ENCODE measurements around the gene PFKFB4. TPM values are rescaled to one million over a fixed set of nuclear protein-coding genes. Genes with fewer than 3 reads are reported as not detected.

PFKFB4 gene
- total RNA-seq, 3 donors from 2014 or later (not counting 1 experiment from before 2014, with no cell fraction given): 2.4 to 4.3 (median 3.6) TPM

DNA sequence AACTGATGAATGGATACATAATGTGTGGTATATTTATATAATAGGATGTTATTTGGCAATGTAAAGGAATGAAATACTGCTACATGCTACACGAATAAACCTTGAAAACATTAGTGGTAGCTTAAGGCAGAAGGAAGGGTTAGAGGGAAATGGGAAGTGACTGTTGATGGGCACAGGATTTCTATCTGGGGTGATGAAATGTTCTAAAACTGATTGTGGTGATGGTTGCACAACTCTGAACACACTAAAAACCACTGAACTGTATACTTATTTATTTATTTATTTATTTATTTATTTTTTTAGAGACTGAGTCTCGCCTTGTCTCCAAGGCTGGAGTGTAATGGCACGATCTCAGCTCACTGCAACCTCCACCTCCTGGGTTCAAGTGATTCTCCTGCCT lies 27.8 kb downstream of the PFKFB4 start:
- Mint-ChIP-seq H3K4me3 (no peak overlapping the region), H3K9me3 (no peaks in the 10 kb centered on the region), H3K4me1 (no peaks in the 10 kb centered on the region), H3K27ac (no peak overlapping the region), H3K36me3 (no peaks in the 10 kb centered on the region), H3K27me3 (ENCODE audit: low read depth in 2 of 2) (no peaks in the 10 kb centered on the region)
- 80% methylated on average over 1 of the region's 3 CpGs for WGBS (ENCODE audit: insufficient coverage)
- no peak for ATAC-seq
- H3K4me3 ChIP-seq (ENCODE audit: low read length): no peak overlapping the region
- no peaks in the 10 kb centered on the region for H3K27me3 ChIP-seq (ENCODE audit: control insufficient read depth, insufficient read depth, low read length)
- no peaks in the 10 kb centered on the region for H3K36me3 ChIP-seq (ENCODE audit: control insufficient read depth, insufficient read depth, low read length)
- intact Hi-C loops (cut with micrococcal nuclease): no loop called here
- TF ChIP-seq, protein P1, sequence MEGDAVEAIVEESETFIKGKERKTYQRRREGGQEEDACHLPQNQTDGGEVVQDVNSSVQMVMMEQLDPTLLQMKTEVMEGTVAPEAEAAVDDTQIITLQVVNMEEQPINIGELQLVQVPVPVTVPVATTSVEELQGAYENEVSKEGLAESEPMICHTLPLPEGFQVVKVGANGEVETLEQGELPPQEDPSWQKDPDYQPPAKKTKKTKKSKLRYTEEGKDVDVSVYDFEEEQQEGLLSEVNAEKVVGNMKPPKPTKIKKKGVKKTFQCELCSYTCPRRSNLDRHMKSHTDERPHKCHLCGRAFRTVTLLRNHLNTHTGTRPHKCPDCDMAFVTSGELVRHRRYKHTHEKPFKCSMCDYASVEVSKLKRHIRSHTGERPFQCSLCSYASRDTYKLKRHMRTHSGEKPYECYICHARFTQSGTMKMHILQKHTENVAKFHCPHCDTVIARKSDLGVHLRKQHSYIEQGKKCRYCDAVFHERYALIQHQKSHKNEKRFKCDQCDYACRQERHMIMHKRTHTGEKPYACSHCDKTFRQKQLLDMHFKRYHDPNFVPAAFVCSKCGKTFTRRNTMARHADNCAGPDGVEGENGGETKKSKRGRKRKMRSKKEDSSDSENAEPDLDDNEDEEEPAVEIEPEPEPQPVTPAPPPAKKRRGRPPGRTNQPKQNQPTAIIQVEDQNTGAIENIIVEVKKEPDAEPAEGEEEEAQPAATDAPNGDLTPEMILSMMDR (IDR thresholded peaks at IDR 0.05): no peak
- no peak for DNase-seq
- H3K4me1 ChIP-seq (ENCODE audit: control insufficient read depth, insufficient read depth, low read length): no peaks in the 10 kb centered on the region
- no peaks in the 10 kb centered on the region for H3K9me3 ChIP-seq (ENCODE audit: control insufficient read depth, insufficient read depth, low read length)
- H3K27ac ChIP-seq (ENCODE audit: low read length): no peak overlapping the region

DNA sequence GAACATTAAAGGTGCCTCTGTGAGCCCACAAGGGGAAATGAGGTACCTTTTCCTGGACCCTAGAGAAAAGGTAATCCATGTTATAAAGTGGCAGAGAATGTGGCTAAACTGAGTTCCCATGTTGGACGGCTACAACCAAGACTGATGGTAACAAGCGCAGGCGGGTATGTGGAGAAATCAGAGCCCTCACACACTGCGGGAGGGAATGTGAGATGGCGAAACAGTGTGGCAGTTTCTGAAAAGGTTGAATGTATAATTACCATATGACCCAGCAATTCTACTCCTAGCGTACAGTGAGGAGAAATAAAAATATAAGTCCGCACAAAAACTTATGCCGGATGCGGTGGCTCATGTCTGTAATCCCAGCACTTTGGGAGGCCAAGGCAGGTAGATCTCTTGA lies 28.6 kb downstream of the PFKFB4 start:
- Mint-ChIP-seq H3K4me3 (no peak overlapping the region), H3K27ac (no peak overlapping the region), H3K4me1 (no peaks in the 10 kb centered on the region), H3K27me3 (ENCODE audit: low read depth in 2 of 2) (no peaks in the 10 kb centered on the region), H3K36me3 (no peaks in the 10 kb centered on the region), H3K9me3 (no peaks in the 10 kb centered on the region)
- H3K36me3 ChIP-seq (ENCODE audit: control insufficient read depth, insufficient read depth, low read length): no peaks in the 10 kb centered on the region
- 95% methylated on average over 7 of the region's 9 CpGs for WGBS (ENCODE audit: insufficient coverage)
- TF ChIP-seq, protein P1 (IDR thresholded peaks at IDR 0.05): no peak
- H3K27me3 ChIP-seq (ENCODE audit: control insufficient read depth, insufficient read depth, low read length): no peaks in the 10 kb centered on the region
- H3K4me1 ChIP-seq (ENCODE audit: control insufficient read depth, insufficient read depth, low read length): no peaks in the 10 kb centered on the region
- H3K4me3 ChIP-seq (ENCODE audit: low read length): no peak overlapping the region
- intact Hi-C loops (cut with micrococcal nuclease): no loop called here
- DNase-seq (no peak), ATAC-seq (no peak)
- H3K9me3 ChIP-seq (ENCODE audit: control insufficient read depth, insufficient read depth, low read length): no peaks in the 10 kb centered on the region
- no peak overlapping the region for H3K27ac ChIP-seq (ENCODE audit: low read length)

DNA sequence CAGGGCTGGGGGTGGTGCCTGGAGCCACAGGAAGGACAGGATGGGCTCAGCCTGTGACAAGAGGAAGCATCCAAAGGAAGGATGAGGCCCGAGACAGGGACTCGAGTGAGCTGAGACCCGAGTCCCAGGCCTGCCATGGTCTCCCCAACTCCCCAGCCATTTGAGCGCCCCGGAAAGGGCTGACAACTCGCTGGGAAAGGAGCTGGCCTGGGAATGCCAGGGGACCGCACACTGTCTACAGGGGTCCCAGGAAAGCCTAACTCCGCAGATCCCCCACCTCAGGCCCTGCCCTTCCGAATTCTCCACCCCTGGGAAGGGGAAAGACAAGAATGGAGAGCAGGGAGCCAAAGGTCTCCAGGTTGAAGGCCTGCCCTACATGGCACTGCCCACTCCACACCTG lies 31.6 kb downstream of the PFKFB4 start:
- Histone ChIP-seq H3K27me3 (ENCODE audit: control insufficient read depth, insufficient read depth, low read length) (no peaks in the 10 kb centered on the region), H3K4me3 (ENCODE audit: low read length) (no peak overlapping the region), H3K9me3 (ENCODE audit: control insufficient read depth, insufficient read depth, low read length) (no peaks in the 10 kb centered on the region), H3K4me1 (ENCODE audit: control insufficient read depth, insufficient read depth, low read length) (peaks cover 7% of the 10 kb centered on the region), H3K36me3 (ENCODE audit: control insufficient read depth, insufficient read depth, low read length) (no peaks in the 10 kb centered on the region), H3K27ac (ENCODE audit: low read length) (no peak overlapping the region)
- no peaks in the 10 kb centered on the region for H3K36me3 Mint-ChIP-seq
- DNase-seq (no peak), ATAC-seq (no peak)
- WGBS (ENCODE audit: insufficient coverage): 83% methylated on average over 9 of the region's 9 CpGs
- intact Hi-C loops (cut with micrococcal nuclease): no loop called here
- H3K9me3 Mint-ChIP-seq: no peaks in the 10 kb centered on the region
- H3K27ac Mint-ChIP-seq: no peak overlapping the region
- H3K4me1 Mint-ChIP-seq: peaks cover under 1 to 1% of the 10 kb centered on the region in 2 donors
- no peak overlapping the region for H3K4me3 Mint-ChIP-seq
- TF ChIP-seq, protein P1 (IDR thresholded peaks at IDR 0.05): no peak
- H3K27me3 Mint-ChIP-seq (ENCODE audit: low read depth in 2 of 2): no peaks in the 10 kb centered on the region

DNA sequence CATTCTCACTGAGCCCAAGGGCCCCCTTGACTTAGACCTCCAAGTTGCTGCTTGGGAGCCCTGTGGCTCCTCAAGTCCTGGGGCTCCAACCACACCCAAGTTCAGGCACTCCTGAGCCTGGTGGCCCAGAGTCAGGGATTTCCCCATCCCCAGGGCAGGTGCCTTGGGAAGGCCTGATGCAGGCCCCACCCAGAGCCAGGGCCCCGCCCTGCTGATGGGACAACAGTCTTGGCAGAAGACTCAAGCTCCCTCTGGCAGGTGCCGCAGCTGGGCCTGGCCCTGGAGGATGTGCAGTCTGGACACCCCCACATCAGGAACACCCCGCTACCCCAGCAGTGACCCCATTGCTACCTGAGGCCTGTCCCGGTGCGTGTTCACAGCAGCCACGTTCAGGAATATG lies 35.0 kb downstream of the PFKFB4 start:
- no peak for DNase-seq
- intact Hi-C loops (cut with micrococcal nuclease): no loop called here
- H3K27me3 Mint-ChIP-seq (ENCODE audit: low read depth in 2 of 2): no peaks in the 10 kb centered on the region

More for the DNA sequence above, 35.0 kb downstream of the PFKFB4 start:
- no peak overlapping the region for H3K27ac Mint-ChIP-seq
- H3K9me3 Mint-ChIP-seq: no peaks in the 10 kb centered on the region
- H3K4me1 Mint-ChIP-seq: peaks cover 11 to 20% of the 10 kb centered on the region in 2 donors
- WGBS (ENCODE audit: insufficient coverage): 96% methylated on average over 6 of the region's 6 CpGs
- peaks cover 38% of the 10 kb centered on the region for H3K4me1 ChIP-seq (ENCODE audit: control insufficient read depth, insufficient read depth, low read length)
- no peak overlapping the region for H3K4me3 Mint-ChIP-seq
- no peaks in the 10 kb centered on the region for H3K36me3 ChIP-seq (ENCODE audit: control insufficient read depth, insufficient read depth, low read length)
- H3K27ac ChIP-seq (ENCODE audit: low read length): no peak overlapping the region
- no peaks in the 10 kb centered on the region for H3K9me3 ChIP-seq (ENCODE audit: control insufficient read depth, insufficient read depth, low read length)
- H3K27me3 ChIP-seq (ENCODE audit: control insufficient read depth, insufficient read depth, low read length): no peaks in the 10 kb centered on the region
- ATAC-seq: no peak
- H3K4me3 ChIP-seq (ENCODE audit: low read length): no peak overlapping the region
- no peaks in the 10 kb centered on the region for H3K36me3 Mint-ChIP-seq
- TF ChIP-seq, protein P1 (IDR thresholded peaks at IDR 0.05): no peak
